ENCODE results near the gene ARHGAP9.
A peak's percentile ranks its signal among the peaks of the same experiment; 100 is the strongest.

The ARHGAP9 gene

DNA sequence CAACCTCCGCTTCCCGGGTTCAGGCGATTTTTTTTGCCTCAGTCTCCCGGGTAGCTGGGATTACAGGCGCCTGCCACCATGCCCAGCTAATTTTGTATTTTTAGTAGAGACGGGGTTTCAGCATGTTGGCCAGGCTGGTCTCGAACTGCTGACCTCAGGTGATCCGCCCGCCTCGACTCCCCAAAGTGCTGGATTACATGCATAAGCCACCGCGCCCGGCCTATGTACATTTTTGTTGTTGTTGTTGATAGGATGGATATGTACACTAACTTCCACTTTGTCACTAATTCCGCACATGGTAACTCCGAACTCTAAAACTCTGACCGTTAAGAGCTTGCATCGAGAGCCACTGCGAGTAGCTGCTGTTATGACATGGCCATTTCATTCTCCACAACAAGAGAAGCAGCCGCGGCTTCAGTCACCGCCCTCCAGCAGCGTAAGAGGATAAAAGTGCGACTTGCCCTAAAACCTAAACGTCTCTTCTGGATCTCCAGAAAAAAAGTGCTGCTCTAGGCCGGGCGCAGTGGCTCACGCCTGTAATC lies 7.5 kb upstream of the ARHGAP9 start:
- TF ChIP-seq POLR2A (IDR thresholded peaks at IDR 0.05; ENCODE audit: extremely low read depth, insufficient read length) (no peak), MYC (IDR thresholded peaks at IDR 0.05; ENCODE audit: low read depth, low read length) (no peak)
- TF ChIP-seq, protein P1, sequence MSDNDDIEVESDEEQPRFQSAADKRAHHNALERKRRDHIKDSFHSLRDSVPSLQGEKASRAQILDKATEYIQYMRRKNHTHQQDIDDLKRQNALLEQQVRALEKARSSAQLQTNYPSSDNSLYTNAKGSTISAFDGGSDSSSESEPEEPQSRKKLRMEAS (IDR thresholded peaks at IDR 0.05; ENCODE audit: low read depth, low read length): no peak
- TF ChIP-seq, protein P2, sequence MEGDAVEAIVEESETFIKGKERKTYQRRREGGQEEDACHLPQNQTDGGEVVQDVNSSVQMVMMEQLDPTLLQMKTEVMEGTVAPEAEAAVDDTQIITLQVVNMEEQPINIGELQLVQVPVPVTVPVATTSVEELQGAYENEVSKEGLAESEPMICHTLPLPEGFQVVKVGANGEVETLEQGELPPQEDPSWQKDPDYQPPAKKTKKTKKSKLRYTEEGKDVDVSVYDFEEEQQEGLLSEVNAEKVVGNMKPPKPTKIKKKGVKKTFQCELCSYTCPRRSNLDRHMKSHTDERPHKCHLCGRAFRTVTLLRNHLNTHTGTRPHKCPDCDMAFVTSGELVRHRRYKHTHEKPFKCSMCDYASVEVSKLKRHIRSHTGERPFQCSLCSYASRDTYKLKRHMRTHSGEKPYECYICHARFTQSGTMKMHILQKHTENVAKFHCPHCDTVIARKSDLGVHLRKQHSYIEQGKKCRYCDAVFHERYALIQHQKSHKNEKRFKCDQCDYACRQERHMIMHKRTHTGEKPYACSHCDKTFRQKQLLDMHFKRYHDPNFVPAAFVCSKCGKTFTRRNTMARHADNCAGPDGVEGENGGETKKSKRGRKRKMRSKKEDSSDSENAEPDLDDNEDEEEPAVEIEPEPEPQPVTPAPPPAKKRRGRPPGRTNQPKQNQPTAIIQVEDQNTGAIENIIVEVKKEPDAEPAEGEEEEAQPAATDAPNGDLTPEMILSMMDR (IDR thresholded peaks at IDR 0.05; ENCODE audit: low read depth, low read length): no peak
- no peak for DNase-seq (ENCODE audit: low read depth)
- no peak overlapping the region for H3K4me3 ChIP-seq (ENCODE audit: low read depth, low read length)

DNA sequence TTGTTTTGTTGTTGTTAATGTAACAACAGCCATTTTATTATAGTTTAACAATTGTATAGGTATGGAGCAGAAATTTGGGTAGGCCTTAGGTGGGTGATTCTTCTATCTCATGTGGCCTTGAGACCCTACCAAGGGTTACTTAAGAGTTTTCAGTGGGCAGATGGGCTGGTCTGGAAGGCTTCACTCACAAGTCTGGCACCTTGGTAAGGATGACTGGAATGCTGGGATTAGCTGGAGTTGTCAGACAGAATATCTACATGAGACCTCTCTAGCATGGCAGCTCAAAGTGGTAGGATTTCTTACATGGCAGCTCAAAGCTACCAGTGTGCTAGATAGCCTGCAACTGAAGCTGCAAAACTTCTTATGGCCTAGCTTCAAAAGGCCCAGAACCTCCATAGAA lies 6.0 kb upstream of the ARHGAP9 start:
- DNase-seq (ENCODE audit: low read depth): no peak
- no peak for TF ChIP-seq MYC (IDR thresholded peaks at IDR 0.05; ENCODE audit: low read depth, low read length)
- TF ChIP-seq, protein P1 (IDR thresholded peaks at IDR 0.05; ENCODE audit: low read depth, low read length): no peak
- TF ChIP-seq, protein P2 (IDR thresholded peaks at IDR 0.05; ENCODE audit: low read depth, low read length): no peak
- no peak for TF ChIP-seq POLR2A (IDR thresholded peaks at IDR 0.05; ENCODE audit: extremely low read depth, insufficient read length)
- H3K4me3 ChIP-seq (ENCODE audit: low read depth, low read length): no peak overlapping the region

DNA sequence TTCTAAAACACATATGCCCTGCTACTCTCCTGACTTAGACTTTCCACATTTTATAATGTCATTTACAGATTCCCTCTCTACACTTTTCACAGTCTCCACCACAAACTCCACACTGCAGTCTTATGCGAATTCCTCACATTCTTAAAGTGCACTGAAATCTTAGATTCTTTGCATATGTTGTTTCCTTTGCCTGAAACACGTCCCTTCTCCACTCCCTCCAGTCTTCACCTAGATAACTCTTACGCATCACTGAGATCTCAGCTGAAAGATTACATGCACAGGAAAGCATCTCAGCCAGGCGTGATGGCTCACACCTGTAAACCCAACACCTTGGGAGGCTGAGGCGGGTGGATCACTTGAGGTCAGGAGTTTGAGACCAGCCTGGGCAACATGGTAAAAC lies 3.8 kb upstream of the ARHGAP9 start:
- no peak for DNase-seq (ENCODE audit: low read depth)
- TF ChIP-seq, protein P2 (IDR thresholded peaks at IDR 0.05; ENCODE audit: low read depth, low read length): no peak
- TF ChIP-seq, protein P1 (IDR thresholded peaks at IDR 0.05; ENCODE audit: low read depth, low read length): no peak
- TF ChIP-seq MYC (IDR thresholded peaks at IDR 0.05; ENCODE audit: low read depth, low read length) (no peak), POLR2A (IDR thresholded peaks at IDR 0.05; ENCODE audit: extremely low read depth, insufficient read length) (no peak)
- H3K4me3 ChIP-seq (ENCODE audit: low read depth, low read length): no peak overlapping the region

DNA sequence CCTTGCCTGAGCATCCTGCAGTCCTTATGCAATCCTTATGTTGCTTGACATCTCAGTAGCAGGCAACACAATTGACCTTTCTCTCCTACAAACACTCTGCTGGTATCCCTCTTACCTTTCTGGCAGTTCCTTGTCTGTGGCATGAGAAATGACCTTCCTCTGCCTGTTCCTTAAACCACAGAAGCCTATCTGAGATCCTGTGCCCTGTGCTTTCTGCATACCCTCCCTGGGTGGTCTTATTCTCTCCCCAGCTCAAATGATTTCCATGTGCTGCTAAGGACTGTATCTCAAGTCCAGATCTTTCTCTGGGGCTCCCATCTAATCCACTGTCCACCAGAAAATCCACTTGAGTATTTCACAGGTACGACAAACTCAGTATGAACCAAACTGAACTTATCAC lies 2.0 kb upstream of the ARHGAP9 start:
- DNase-seq (ENCODE audit: low read depth): peak; percentile 30
- no peak overlapping the region for H3K4me3 ChIP-seq (ENCODE audit: low read depth, low read length)
- TF ChIP-seq POLR2A (IDR thresholded peaks at IDR 0.05; ENCODE audit: extremely low read depth, insufficient read length) (no peak), MYC (IDR thresholded peaks at IDR 0.05; ENCODE audit: low read depth, low read length) (no peak)
- TF ChIP-seq, protein P1 (IDR thresholded peaks at IDR 0.05; ENCODE audit: low read depth, low read length): no peak
- TF ChIP-seq, protein P2 (IDR thresholded peaks at IDR 0.05; ENCODE audit: low read depth, low read length): no peak

DNA sequence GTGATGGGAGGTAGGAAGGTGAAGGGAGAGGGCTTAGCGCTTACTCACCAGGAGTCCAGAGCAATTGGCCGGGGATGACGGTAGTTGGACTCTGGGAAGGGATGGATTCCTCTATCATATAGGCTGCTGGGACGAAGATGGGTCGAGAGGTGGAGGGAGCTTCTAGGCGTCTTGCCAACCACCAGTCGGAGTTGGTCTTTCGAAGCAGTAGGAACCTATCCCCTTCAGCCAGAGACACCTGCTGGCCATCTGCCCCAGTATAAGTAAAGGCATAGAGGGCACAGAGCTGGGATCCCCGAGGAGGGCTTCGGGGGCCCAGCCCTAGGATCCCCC lies 657 bp downstream of the ARHGAP9 start:
- no peak for DNase-seq (ENCODE audit: low read depth)
- no peak overlapping the region for H3K4me3 ChIP-seq (ENCODE audit: low read depth, low read length)
- TF ChIP-seq, protein P1 (IDR thresholded peaks at IDR 0.05; ENCODE audit: low read depth, low read length): no peak
- TF ChIP-seq POLR2A (IDR thresholded peaks at IDR 0.05; ENCODE audit: extremely low read depth, insufficient read length) (no peak), MYC (IDR thresholded peaks at IDR 0.05; ENCODE audit: low read depth, low read length) (no peak)
- TF ChIP-seq, protein P2 (IDR thresholded peaks at IDR 0.05; ENCODE audit: low read depth, low read length): no peak
